GM23338 (cell line): ENCODE measurements around the gene LAP3. TPM values are rescaled to one million over a fixed set of nuclear protein-coding genes. Genes with fewer than 3 reads are reported as not detected.

Source experiments
- ATAC-seq: fragments of 200-7000 bp; cut with Tn5 transposase; 3 replicates; pipeline ENCODE4 v1.9.1; 2020
- DNase-seq: peaks from one replicate; pipeline ENCODE4 v3.0.0-alpha.2; 2015; ENCODE audit warnings: low spot score
- H2AFZ ChIP-seq: fragments of 200-600 bp; sonication (generic); 2 replicates; pipeline ENCODE4 v1.8.0; 2016; ENCODE audit warnings: antibody characterized with exemption, mild to moderate bottlenecking, moderate library complexity
- H3F3A ChIP-seq: fragments of 200-600 bp; sonication (generic); replicated peaks from 2 replicates; pipeline ENCODE4 v1.8.0; 2017; ENCODE audit warnings: antibody characterized with exemption, mixed run types, low read depth
- H3K27ac ChIP-seq: fragments of 200-600 bp; sonication (generic); 2 replicates; pipeline ENCODE4 v1.6.1; 2016; ENCODE audit warnings: low read depth
- H3K27me3 ChIP-seq: fragments of 200-600 bp; sonication (generic); 2 replicates; pipeline ENCODE4 v1.8.0; 2016; ENCODE audit warnings: mild to moderate bottlenecking, mixed run types, moderate library complexity; ENCODE audit not compliant: insufficient read depth
- H3K36me3 ChIP-seq: fragments of 200-600 bp; sonication (generic); 2 replicates; pipeline ENCODE4 v1.8.0; 2016; ENCODE audit warnings: mild to moderate bottlenecking; ENCODE audit not compliant: insufficient read depth
- H3K4me1 ChIP-seq: fragments of 200-600 bp; sonication (generic); 2 replicates; pipeline ENCODE4 v1.8.0; 2016; ENCODE audit warnings: mild to moderate bottlenecking, moderate library complexity; ENCODE audit not compliant: insufficient read depth
- H3K4me2 ChIP-seq: fragments of 200-600 bp; sonication (generic); 2 replicates; pipeline ENCODE4 v1.7.1; 2017; ENCODE audit warnings: mixed run types
- H3K4me3 ChIP-seq: fragments of 200-600 bp; sonication (generic); 2 replicates; pipeline ENCODE4 v1.6.1; 2016; ENCODE audit warnings: mixed run types
- H3K79me2 ChIP-seq: fragments of 200-600 bp; sonication (generic); replicated peaks from 2 replicates; pipeline ENCODE4 v1.8.0; 2017; ENCODE audit warnings: mild to moderate bottlenecking; ENCODE audit not compliant: insufficient read depth
- H3K9me2 ChIP-seq: fragments of 200-600 bp; sonication (generic); 2 replicates; pipeline ENCODE4 v1.8.0; 2017; ENCODE audit not compliant: insufficient read depth
- H4K20me1 ChIP-seq: fragments of 200-600 bp; sonication (generic); replicated peaks from 2 replicates; pipeline ENCODE4 v1.8.0; 2017; ENCODE audit warnings: mild to moderate bottlenecking; ENCODE audit not compliant: insufficient read depth
- H3K27ac Mint-ChIP-seq: 2 replicates; pipeline ENCODE4 v1.8.0; 2020; ENCODE audit warnings: inconsistent platforms, mild to moderate bottlenecking, moderate library complexity, mixed read lengths
- H3K27me3 Mint-ChIP-seq: 3 replicates; pipeline ENCODE4 v1.8.0; 2022; ENCODE audit warnings: low read depth, mild to moderate bottlenecking, moderate library complexity, mixed read lengths, inconsistent platforms; ENCODE audit not compliant: insufficient read depth, poor library complexity
- H3K36me3 Mint-ChIP-seq: 3 replicates; pipeline ENCODE4 v1.8.0; 2021; ENCODE audit warnings: low read depth, mild to moderate bottlenecking, inconsistent platforms, moderate library complexity, mixed read lengths
- H3K4me1 Mint-ChIP-seq: 3 replicates; pipeline ENCODE4 v1.8.0; 2020; ENCODE audit warnings: mild to moderate bottlenecking, inconsistent platforms, mixed read lengths
- H3K4me3 Mint-ChIP-seq: 3 replicates; pipeline ENCODE4 v1.8.0; 2021; ENCODE audit warnings: moderate library complexity, mild to moderate bottlenecking, inconsistent platforms, mixed read lengths
- H3K9me3 Mint-ChIP-seq: 3 replicates; pipeline ENCODE4 v1.8.0; 2020; ENCODE audit warnings: moderate library complexity, mild to moderate bottlenecking, inconsistent platforms, mixed read lengths
- CREB1 ChIP-seq: fragments of 250-450 bp; sonication (Bioruptor Pico); IDR thresholded peaks from 2 replicates; pipeline ENCODE4 v1.5.0; 2020; ENCODE audit warnings: low read depth, mild to moderate bottlenecking, moderate library complexity
- ETS1 ChIP-seq: IDR thresholded peaks from 2 replicates; pipeline ENCODE4 v1.6.1; 2016; ENCODE audit warnings: antibody characterized with exemption
- EZH2 ChIP-seq: fragments of 200-600 bp; sonication (generic); IDR thresholded peaks from one replicate; pipeline ENCODE4 v1.8.0; 2017; ENCODE audit warnings: antibody characterized with exemption, mild to moderate bottlenecking, low read depth; ENCODE audit not compliant: unreplicated experiment
- EZH2phosphoT487 ChIP-seq: fragments of 200-600 bp; sonication (generic); IDR thresholded peaks from one replicate; pipeline ENCODE4 v1.8.1; 2018; ENCODE audit warnings: antibody characterized with exemption; ENCODE audit not compliant: unreplicated experiment
- JUNB ChIP-seq: IDR thresholded peaks from one replicate; pipeline ENCODE4 v1.6.1; 2016; ENCODE audit warnings: antibody characterized with exemption; ENCODE audit not compliant: unreplicated experiment
- NANOG ChIP-seq: IDR thresholded peaks from 2 replicates; pipeline ENCODE4 v1.6.1; 2016; ENCODE audit warnings: antibody characterized with exemption, borderline replicate concordance
- STAT1 ChIP-seq: IDR thresholded peaks from one replicate; pipeline ENCODE4 v1.6.1; 2016; ENCODE audit warnings: antibody characterized with exemption; ENCODE audit not compliant: unreplicated experiment
- ZNF114 ChIP-seq: fragments of 250-450 bp; sonication (Bioruptor Pico); IDR thresholded peaks from 2 replicates; pipeline ENCODE4 v1.5.0; 2020; ENCODE audit warnings: mild to moderate bottlenecking, moderate library complexity
- ZNF331 ChIP-seq: fragments of 250-450 bp; sonication (Bioruptor Pico); IDR thresholded peaks from 2 replicates; pipeline ENCODE4 v1.5.0; 2020; ENCODE audit warnings: low read depth, mild to moderate bottlenecking, moderate library complexity
- polyA plus RNA-seq: library from polyadenylated mRNA; unstranded; fragments of >200 nt; fragmentation: Nextera tagmentation; extraction: Ambion mirVana; gene quantifications from 2 replicates; pipeline ENCODE4 v1.2.1, GENCODE V29; 2016
- total RNA-seq: library from RNA; depleted of rRNA; stranded (reverse); fragments of >200 nt; shearing (Covaris generic); gene quantifications from 2 replicates; pipeline ENCODE4 v1.2.3, GENCODE V29; 2014
- TF ChIP-seq, protein P1 (sequence below), 2 experiments: fragments of 200-600 bp in 1 of 2; sonication (generic) in 1 of 2; conservative IDR thresholded peaks; 2 replicates each; pipeline versions ENCODE4 v1.5.1 to v1.6.1; 2016 to 2017; ENCODE audit warnings: antibody characterized with exemption in 2 of 2, low read depth in 2 of 2, mild to moderate bottlenecking in 2 of 2, moderate library complexity in 1 of 2
- TF ChIP-seq, protein P2 (sequence below): fragments of 250-450 bp; sonication (Bioruptor Pico); IDR thresholded peaks from 2 replicates; pipeline ENCODE4 v1.5.0; 2020; ENCODE audit warnings: mild to moderate bottlenecking, moderate library complexity
- TF ChIP-seq, protein P3 (sequence below): IDR thresholded peaks from one replicate; pipeline ENCODE4 v1.6.1; 2018; ENCODE audit warnings: antibody characterized with exemption; ENCODE audit not compliant: unreplicated experiment

Gene LAP3
- total and polyA plus RNA-seq, 2 experiments from 2014 or later, result 28.6 to 63.6 TPM

- TF ChIP-seq CREB1 (CRISPR knock-in tag) (no peak), ZNF331 (CRISPR knock-in tag) (no peak)
Observed at GRCh38 chr4:17587094-17587822, 10.3 kb downstream of the LAP3 start (continued).

DNA sequence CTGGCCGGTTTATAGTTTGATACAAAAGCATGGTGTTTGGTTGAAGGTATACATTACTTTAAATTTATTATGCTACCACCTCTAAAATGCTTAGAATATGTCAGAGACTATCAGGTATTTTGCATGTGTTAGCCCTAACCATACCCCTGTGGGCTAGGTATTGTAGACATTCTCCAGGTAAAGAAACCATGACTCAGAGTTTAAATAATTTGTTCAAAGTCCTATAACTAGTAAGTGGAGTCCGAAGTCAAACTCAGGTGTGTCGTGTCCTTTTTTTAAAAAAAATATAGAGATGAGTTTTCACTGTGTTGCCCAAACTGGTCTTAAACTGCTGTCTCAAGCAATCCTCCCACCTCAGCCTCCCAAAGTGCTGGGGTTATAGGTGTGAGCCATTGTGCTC is 12.4 kb downstream of the LAP3 start:
- Mint-ChIP-seq H3K27ac (no peak overlapping the region), H3K27me3 (no peaks in the 10 kb centered on the region), H3K4me3 (no peak overlapping the region), H3K4me1 (peaks cover 7% of the 10 kb centered on the region), H3K36me3 (peaks cover 61% of the 10 kb centered on the region), H3K9me3 (no peaks in the 10 kb centered on the region)
- no peak overlapping the region for H3K4me2 ChIP-seq
- H4K20me1 ChIP-seq, result no peaks in the 10 kb centered on the region; the same call in 1 of the 2 replicates
- H3K4me3 ChIP-seq, result no peak overlapping the region
- H3K9me2 ChIP-seq, result no peaks in the 10 kb centered on the region
- H3K36me3 ChIP-seq, result peaks cover 25% of the 10 kb centered on the region
- DNase-seq (no peak), ATAC-seq (no peak)
- no peak overlapping the region for H2AFZ ChIP-seq
- H3K79me2 ChIP-seq, result no peaks in the 10 kb centered on the region; the same call in 1 of the 2 replicates
- H3F3A ChIP-seq, result no peaks in the 10 kb centered on the region
- no peak overlapping the region for H3K27ac ChIP-seq
- no peaks in the 10 kb centered on the region for H3K27me3 ChIP-seq
- H3K4me1 ChIP-seq, result no peaks in the 10 kb centered on the region
- TF ChIP-seq, protein P1, sequence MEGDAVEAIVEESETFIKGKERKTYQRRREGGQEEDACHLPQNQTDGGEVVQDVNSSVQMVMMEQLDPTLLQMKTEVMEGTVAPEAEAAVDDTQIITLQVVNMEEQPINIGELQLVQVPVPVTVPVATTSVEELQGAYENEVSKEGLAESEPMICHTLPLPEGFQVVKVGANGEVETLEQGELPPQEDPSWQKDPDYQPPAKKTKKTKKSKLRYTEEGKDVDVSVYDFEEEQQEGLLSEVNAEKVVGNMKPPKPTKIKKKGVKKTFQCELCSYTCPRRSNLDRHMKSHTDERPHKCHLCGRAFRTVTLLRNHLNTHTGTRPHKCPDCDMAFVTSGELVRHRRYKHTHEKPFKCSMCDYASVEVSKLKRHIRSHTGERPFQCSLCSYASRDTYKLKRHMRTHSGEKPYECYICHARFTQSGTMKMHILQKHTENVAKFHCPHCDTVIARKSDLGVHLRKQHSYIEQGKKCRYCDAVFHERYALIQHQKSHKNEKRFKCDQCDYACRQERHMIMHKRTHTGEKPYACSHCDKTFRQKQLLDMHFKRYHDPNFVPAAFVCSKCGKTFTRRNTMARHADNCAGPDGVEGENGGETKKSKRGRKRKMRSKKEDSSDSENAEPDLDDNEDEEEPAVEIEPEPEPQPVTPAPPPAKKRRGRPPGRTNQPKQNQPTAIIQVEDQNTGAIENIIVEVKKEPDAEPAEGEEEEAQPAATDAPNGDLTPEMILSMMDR (conservative IDR thresholded peaks at IDR 0.05; ENCODE audit: low read depth in 2 of 2), result no peak
- TF ChIP-seq CREB1 (CRISPR knock-in tag) (no peak), EZH2phosphoT487 (no peak), ETS1 (no peak), NANOG (no peak), JUNB (no peak), ZNF114 (CRISPR knock-in tag) (no peak), EZH2 (no peak), STAT1 (no peak), ZNF331 (CRISPR knock-in tag) (no peak)
- TF ChIP-seq, protein P2, sequence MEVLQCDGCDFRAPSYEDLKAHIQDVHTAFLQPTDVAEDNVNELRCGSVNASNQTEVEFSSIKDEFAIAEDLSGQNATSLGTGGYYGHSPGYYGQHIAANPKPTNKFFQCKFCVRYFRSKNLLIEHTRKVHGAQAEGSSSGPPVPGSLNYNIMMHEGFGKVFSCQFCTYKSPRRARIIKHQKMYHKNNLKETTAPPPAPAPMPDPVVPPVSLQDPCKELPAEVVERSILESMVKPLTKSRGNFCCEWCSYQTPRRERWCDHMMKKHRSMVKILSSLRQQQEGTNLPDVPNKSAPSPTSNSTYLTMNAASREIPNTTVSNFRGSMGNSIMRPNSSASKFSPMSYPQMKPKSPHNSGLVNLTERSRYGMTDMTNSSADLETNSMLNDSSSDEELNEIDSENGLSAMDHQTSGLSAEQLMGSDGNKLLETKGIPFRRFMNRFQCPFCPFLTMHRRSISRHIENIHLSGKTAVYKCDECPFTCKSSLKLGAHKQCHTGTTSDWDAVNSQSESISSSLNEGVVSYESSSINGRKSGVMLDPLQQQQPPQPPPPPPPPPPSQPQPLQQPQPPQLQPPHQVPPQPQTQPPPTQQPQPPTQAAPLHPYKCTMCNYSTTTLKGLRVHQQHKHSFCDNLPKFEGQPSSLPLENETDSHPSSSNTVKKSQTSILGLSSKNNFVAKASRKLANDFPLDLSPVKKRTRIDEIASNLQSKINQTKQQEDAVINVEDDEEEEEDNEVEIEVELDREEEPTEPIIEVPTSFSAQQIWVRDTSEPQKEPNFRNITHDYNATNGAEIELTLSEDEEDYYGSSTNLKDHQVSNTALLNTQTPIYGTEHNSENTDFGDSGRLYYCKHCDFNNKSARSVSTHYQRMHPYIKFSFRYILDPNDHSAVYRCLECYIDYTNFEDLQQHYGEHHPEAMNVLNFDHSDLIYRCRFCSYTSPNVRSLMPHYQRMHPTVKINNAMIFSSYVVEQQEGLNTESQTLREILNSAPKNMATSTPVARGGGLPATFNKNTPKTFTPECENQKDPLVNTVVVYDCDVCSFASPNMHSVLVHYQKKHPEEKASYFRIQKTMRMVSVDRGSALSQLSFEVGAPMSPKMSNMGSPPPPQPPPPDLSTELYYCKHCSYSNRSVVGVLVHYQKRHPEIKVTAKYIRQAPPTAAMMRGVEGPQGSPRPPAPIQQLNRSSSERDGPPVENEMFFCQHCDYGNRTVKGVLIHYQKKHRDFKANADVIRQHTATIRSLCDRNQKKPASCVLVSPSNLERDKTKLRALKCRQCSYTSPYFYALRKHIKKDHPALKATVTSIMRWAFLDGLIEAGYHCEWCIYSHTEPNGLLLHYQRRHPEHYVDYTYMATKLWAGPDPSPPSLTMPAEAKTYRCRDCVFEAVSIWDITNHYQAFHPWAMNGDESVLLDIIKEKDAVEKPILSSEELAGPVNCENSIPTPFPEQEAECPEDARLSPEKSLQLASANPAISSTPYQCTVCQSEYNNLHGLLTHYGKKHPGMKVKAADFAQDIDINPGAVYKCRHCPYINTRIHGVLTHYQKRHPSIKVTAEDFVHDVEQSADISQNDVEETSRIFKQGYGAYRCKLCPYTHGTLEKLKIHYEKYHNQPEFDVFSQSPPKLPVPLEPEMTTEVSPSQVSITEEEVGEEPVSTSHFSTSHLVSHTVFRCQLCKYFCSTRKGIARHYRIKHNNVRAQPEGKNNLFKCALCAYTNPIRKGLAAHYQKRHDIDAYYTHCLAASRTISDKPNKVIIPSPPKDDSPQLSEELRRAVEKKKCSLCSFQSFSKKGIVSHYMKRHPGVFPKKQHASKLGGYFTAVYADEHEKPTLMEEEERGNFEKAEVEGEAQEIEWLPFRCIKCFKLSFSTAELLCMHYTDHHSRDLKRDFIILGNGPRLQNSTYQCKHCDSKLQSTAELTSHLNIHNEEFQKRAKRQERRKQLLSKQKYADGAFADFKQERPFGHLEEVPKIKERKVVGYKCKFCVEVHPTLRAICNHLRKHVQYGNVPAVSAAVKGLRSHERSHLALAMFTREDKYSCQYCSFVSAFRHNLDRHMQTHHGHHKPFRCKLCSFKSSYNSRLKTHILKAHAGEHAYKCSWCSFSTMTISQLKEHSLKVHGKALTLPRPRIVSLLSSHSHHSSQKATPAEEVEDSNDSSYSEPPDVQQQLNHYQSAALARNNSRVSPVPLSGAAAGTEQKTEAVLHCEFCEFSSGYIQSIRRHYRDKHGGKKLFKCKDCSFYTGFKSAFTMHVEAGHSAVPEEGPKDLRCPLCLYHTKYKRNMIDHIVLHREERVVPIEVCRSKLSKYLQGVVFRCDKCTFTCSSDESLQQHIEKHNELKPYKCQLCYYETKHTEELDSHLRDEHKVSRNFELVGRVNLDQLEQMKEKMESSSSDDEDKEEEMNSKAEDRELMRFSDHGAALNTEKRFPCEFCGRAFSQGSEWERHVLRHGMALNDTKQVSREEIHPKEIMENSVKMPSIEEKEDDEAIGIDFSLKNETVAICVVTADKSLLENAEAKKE (CRISPR knock-in tag), result no peak
- TF ChIP-seq, protein P3, sequence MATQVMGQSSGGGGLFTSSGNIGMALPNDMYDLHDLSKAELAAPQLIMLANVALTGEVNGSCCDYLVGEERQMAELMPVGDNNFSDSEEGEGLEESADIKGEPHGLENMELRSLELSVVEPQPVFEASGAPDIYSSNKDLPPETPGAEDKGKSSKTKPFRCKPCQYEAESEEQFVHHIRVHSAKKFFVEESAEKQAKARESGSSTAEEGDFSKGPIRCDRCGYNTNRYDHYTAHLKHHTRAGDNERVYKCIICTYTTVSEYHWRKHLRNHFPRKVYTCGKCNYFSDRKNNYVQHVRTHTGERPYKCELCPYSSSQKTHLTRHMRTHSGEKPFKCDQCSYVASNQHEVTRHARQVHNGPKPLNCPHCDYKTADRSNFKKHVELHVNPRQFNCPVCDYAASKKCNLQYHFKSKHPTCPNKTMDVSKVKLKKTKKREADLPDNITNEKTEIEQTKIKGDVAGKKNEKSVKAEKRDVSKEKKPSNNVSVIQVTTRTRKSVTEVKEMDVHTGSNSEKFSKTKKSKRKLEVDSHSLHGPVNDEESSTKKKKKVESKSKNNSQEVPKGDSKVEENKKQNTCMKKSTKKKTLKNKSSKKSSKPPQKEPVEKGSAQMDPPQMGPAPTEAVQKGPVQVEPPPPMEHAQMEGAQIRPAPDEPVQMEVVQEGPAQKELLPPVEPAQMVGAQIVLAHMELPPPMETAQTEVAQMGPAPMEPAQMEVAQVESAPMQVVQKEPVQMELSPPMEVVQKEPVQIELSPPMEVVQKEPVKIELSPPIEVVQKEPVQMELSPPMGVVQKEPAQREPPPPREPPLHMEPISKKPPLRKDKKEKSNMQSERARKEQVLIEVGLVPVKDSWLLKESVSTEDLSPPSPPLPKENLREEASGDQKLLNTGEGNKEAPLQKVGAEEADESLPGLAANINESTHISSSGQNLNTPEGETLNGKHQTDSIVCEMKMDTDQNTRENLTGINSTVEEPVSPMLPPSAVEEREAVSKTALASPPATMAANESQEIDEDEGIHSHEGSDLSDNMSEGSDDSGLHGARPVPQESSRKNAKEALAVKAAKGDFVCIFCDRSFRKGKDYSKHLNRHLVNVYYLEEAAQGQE, result no peak
